ENCODE measurements around the gene SDR42E2. TPM values are rescaled to one million over a fixed set of nuclear protein-coding genes. Genes with fewer than 3 reads are reported as not detected.

SDR42E2 gene
- total RNA-seq, 5 donors from 2014 or later (not counting 1 experiment from before 2014, with no cell fraction given): 0.28 to 2.9 (median 0.39) TPM

- Histone ChIP-seq H3K27me3 (replicated peaks in 1 of 2; ENCODE audit: control insufficient read depth in 2 of 2, extremely low read depth in 1 of 2, insufficient read depth in 2 of 2, low read length in 1 of 2) (no peaks in the 10 kb centered on the region), H3K36me3 (ENCODE audit: control insufficient read depth in 2 of 2, extremely low read depth in 1 of 2, insufficient read depth in 1 of 2, low read length in 1 of 2) (no peaks in the 10 kb centered on the region), H3K9me3 (no peaks in the 10 kb centered on the region), H3K4me3 (ENCODE audit: control insufficient read depth in 1 of 2, extremely low read depth in 1 of 2, low read length in 1 of 2) (no peak overlapping the region), H3K27ac (ENCODE audit: low read length) (no peak overlapping the region), H3K4me1 (ENCODE audit: control insufficient read depth in 1 of 2, extremely low read depth in 1 of 2, insufficient read depth in 2 of 2, low read length in 2 of 2) (peaks cover 6 to 24% of the 10 kb centered on the region in 2 experiments)
- CTCF ChIA-PET: interaction anchor here (0.7 to 0.9 kb wide), 4 partner anchors 8 to 236 kb away, joined by 3 to 5 read pairs (median 3); no protein-coding TSS in a partner anchor
- Mint-ChIP-seq H3K4me3 (no peak overlapping the region), H3K4me1 (peaks cover 19 to 28% (median 24%) of the 10 kb centered on the region in 3 donors), H3K36me3 (no peaks in the 10 kb centered on the region), H3K27ac (no peak overlapping the region), H3K27me3 (no peaks in the 10 kb centered on the region), H3K9me3 (no peaks in the 10 kb centered on the region)
- POLR2A ChIA-PET: interaction anchor here (0.5 to 1.0 kb wide), 4 partner anchors 10 to 260 kb away, joined by 3 to 6 read pairs (median 4); no protein-coding TSS in a partner anchor
- no peak for DNase-seq
- no peak for ATAC-seq (replicated peaks in 1 of 4)
- WGBS (ENCODE audit: insufficient coverage): no CpG with 5 or more reads among the region's 2 CpGs
Measured at GRCh38 chr16:22204091-22204655, 41.9 kb downstream of the SDR42E2 start.

GRCh38 chr16:22205577-22206012 lies 43.3 kb downstream of the SDR42E2 start:
- peaks cover 1% of the 10 kb centered on the region for H3K36me3 Mint-ChIP-seq
- Histone ChIP-seq H3K27me3 (replicated peaks in 1 of 2; ENCODE audit: control insufficient read depth in 2 of 2, extremely low read depth in 1 of 2, insufficient read depth in 2 of 2, low read length in 1 of 2) (no peaks in the 10 kb centered on the region), H3K27ac (ENCODE audit: low read length) (peak overlapping the region; percentile 58), H3K4me3 (ENCODE audit: control insufficient read depth in 1 of 2, extremely low read depth in 1 of 2, low read length in 1 of 2) (peak overlapping the region; percentile 52 to 67), H3K36me3 (ENCODE audit: control insufficient read depth in 2 of 2, extremely low read depth in 1 of 2, insufficient read depth in 1 of 2, low read length in 1 of 2) (no peaks in the 10 kb centered on the region), H3K4me1 (ENCODE audit: control insufficient read depth in 1 of 2, extremely low read depth in 1 of 2, insufficient read depth in 2 of 2, low read length in 2 of 2) (peaks cover 6 to 24% of the 10 kb centered on the region in 2 experiments), H3K9me3 (no peaks in the 10 kb centered on the region)
- 11% methylated on average over 7 of the region's 11 CpGs for WGBS (ENCODE audit: insufficient coverage)
- CTCF ChIA-PET: interaction anchor here (0.5 to 1.3 kb wide), 4 partner anchors 9 to 555 kb away, joined by 3 to 9 read pairs (median 4); no protein-coding TSS in a partner anchor
- peak overlapping the region; percentile 85 to 97 (median 93) for H3K4me3 Mint-ChIP-seq
- peak overlapping the region; percentile 66 to 81 for H3K27ac Mint-ChIP-seq
- POLR2A ChIA-PET: interaction anchor here in 1 of 2 donors (1.3 kb wide), 1 partner anchor 14 kb away, joined by 7 read pairs; no protein-coding TSS in a partner anchor
- H3K9me3 Mint-ChIP-seq: no peaks in the 10 kb centered on the region
- ATAC-seq (replicated peaks in 1 of 4) (no peak), DNase-seq (no peak)
- H3K4me1 Mint-ChIP-seq: peaks cover 26 to 33% (median 28%) of the 10 kb centered on the region in 3 donors
- no peaks in the 10 kb centered on the region for H3K27me3 Mint-ChIP-seq

- Histone ChIP-seq H3K4me3 (ENCODE audit: control insufficient read depth in 1 of 2, extremely low read depth in 1 of 2, low read length in 1 of 2) (peak within 1 kb of the TSS; percentile 52 to 67), H3K4me1 (ENCODE audit: control insufficient read depth in 1 of 2, extremely low read depth in 1 of 2, insufficient read depth in 2 of 2, low read length in 2 of 2) (peaks cover 6 to 26% of the 10 kb centered on the region in 2 experiments), H3K27me3 (replicated peaks in 1 of 2; ENCODE audit: control insufficient read depth in 2 of 2, extremely low read depth in 1 of 2, insufficient read depth in 2 of 2, low read length in 1 of 2) (no peaks in the 10 kb centered on the region), H3K27ac (ENCODE audit: low read length) (peak within 1 kb of the TSS; percentile 58), H3K9me3 (no peaks in the 10 kb centered on the region), H3K36me3 (ENCODE audit: control insufficient read depth in 2 of 2, extremely low read depth in 1 of 2, insufficient read depth in 1 of 2, low read length in 1 of 2) (no peaks in the 10 kb centered on the region)
- ChIA-PET CTCF (interaction anchor here (0.6 to 1.3 kb wide), 5 partner anchors 8 to 215 kb away, joined by 3 to 9 read pairs (median 4); no protein-coding TSS in a partner anchor), POLR2A (interaction anchor here (0.6 to 1.3 kb wide), 4 partner anchors 12 to 116 kb away, joined by 3 to 7 read pairs (median 4); no protein-coding TSS in a partner anchor)
- Mint-ChIP-seq H3K36me3 (peaks cover 5% of the 10 kb centered on the region), H3K4me3 (peak within 1 kb of the TSS; percentile 85 to 97 (median 93)), H3K27me3 (no peaks in the 10 kb centered on the region), H3K27ac (peak within 1 kb of the TSS; percentile 66 to 81), H3K4me1 (peaks cover 29 to 39% (median 31%) of the 10 kb centered on the region in 3 donors), H3K9me3 (no peaks in the 10 kb centered on the region)
- WGBS (ENCODE audit: insufficient coverage): 0% methylated on average over 72 of the region's 74 CpGs
- DNase-seq (peak; percentile 60 to 90 (median 76)), ATAC-seq (replicated peaks in 1 of 4) (peak; percentile 90 to 97 (median 96))
Measured at GRCh38 chr16:22206013-22206841, 43.9 kb downstream of the SDR42E2 start, which contains the start of gene EEF2K. EEF2K (plus strand) TSS chr16:22206278; CDS start chr16:22225730, 19,452 bp downstream.

GRCh38 chr16:22206842-22207714 lies 44.8 kb downstream of the SDR42E2 start:
- CTCF ChIA-PET: interaction anchor here in 1 of 2 donors (0.6 to 0.8 kb wide), 2 partner anchors 19 to 198 kb away, joined by 3 read pairs; no protein-coding TSS in a partner anchor
- peaks cover 2 to 4% of the 10 kb centered on the region in 2 donors for H3K36me3 ChIP-seq (ENCODE audit: control insufficient read depth in 2 of 2, extremely low read depth in 1 of 2, insufficient read depth in 1 of 2, low read length in 1 of 2)
- DNase-seq: peak in 33 of 35 experiments; percentile 11 to 76 (median 54)
- peaks cover 29 to 45% (median 31%) of the 10 kb centered on the region in 3 donors for H3K4me1 Mint-ChIP-seq
- no peaks in the 10 kb centered on the region for H3K9me3 Mint-ChIP-seq
- no peaks in the 10 kb centered on the region for H3K9me3 ChIP-seq
- H3K27ac ChIP-seq (ENCODE audit: low read length): no peak overlapping the region
- 3% methylated on average over 28 of the region's 35 CpGs for WGBS (ENCODE audit: insufficient coverage)
- H3K4me1 ChIP-seq (ENCODE audit: control insufficient read depth in 1 of 2, extremely low read depth in 1 of 2, insufficient read depth in 2 of 2, low read length in 2 of 2): peaks cover 6 to 26% of the 10 kb centered on the region in 2 experiments
- H3K36me3 Mint-ChIP-seq: peaks cover 9% of the 10 kb centered on the region
- POLR2A ChIA-PET: interaction anchor here (0.6 to 1.3 kb wide), 6 partner anchors 11 to 129 kb away, joined by 3 to 7 read pairs (median 4); no protein-coding TSS in a partner anchor
- no peaks in the 10 kb centered on the region for H3K27me3 ChIP-seq (replicated peaks in 1 of 2; ENCODE audit: control insufficient read depth in 2 of 2, extremely low read depth in 1 of 2, insufficient read depth in 2 of 2, low read length in 1 of 2)
- ATAC-seq (replicated peaks in 1 of 4): peak; percentile 40 to 52 (median 46)
- H3K27me3 Mint-ChIP-seq: no peaks in the 10 kb centered on the region
- peak overlapping the region; percentile 85 to 97 (median 93) for H3K4me3 Mint-ChIP-seq
- peak overlapping the region; percentile 52 to 67 for H3K4me3 ChIP-seq (ENCODE audit: control insufficient read depth in 1 of 2, extremely low read depth in 1 of 2, low read length in 1 of 2)
- peak overlapping the region; percentile 48 to 59 for H3K27ac Mint-ChIP-seq

GRCh38 chr16:22207715-22208360 lies 45.5 kb downstream of the SDR42E2 start:
- Histone ChIP-seq H3K4me1 (ENCODE audit: control insufficient read depth in 1 of 2, extremely low read depth in 1 of 2, insufficient read depth in 2 of 2, low read length in 2 of 2) (peaks cover 6 to 26% of the 10 kb centered on the region in 2 experiments), H3K27me3 (replicated peaks in 1 of 2; ENCODE audit: control insufficient read depth in 2 of 2, extremely low read depth in 1 of 2, insufficient read depth in 2 of 2, low read length in 1 of 2) (no peaks in the 10 kb centered on the region), H3K36me3 (ENCODE audit: control insufficient read depth in 2 of 2, extremely low read depth in 1 of 2, insufficient read depth in 1 of 2, low read length in 1 of 2) (peaks cover 2 to 4% of the 10 kb centered on the region in 2 donors), H3K9me3 (no peaks in the 10 kb centered on the region), H3K27ac (ENCODE audit: low read length) (no peak overlapping the region), H3K4me3 (ENCODE audit: control insufficient read depth in 1 of 2, extremely low read depth in 1 of 2, low read length in 1 of 2) (peak overlapping the region; percentile 52 to 67)
- POLR2A ChIA-PET: interaction anchor here (0.6 to 0.7 kb wide), 3 partner anchors 11 to 130 kb away, joined by 3 to 7 read pairs (median 7); no protein-coding TSS in a partner anchor
- CTCF ChIA-PET: interaction anchor here in 1 of 2 donors (0.5 to 1.3 kb wide), 4 partner anchors 11 to 199 kb away, joined by 3 to 6 read pairs (median 4); no protein-coding TSS in a partner anchor
- Mint-ChIP-seq H3K4me1 (peaks cover 29 to 45% (median 31%) of the 10 kb centered on the region in 3 donors), H3K27me3 (no peaks in the 10 kb centered on the region), H3K4me3 (peak overlapping the region; percentile 85 to 97 (median 93)), H3K9me3 (no peaks in the 10 kb centered on the region), H3K27ac (peak overlapping the region in 1 of 2 donors; percentile 59), H3K36me3 (peaks cover 12% of the 10 kb centered on the region)
- no peak for ATAC-seq (replicated peaks in 1 of 4)
- no peak for DNase-seq
- WGBS (ENCODE audit: insufficient coverage): 100% methylated on average over 2 of the region's 10 CpGs
